Measurements from ENCODE around the gene MST1.

Gene MST1

GRCh38 chr3:49689046-49689907, at the start of gene MST1, which contains the start of gene RNF123:
Gene MST1, minus strand, starts transcription at chr3:49689474. Its CDS starts 783 bp downstream, at chr3:49688691.
Gene RNF123, plus strand, starts transcription at chr3:49689557. Its CDS starts 1,609 bp downstream, at chr3:49691166.
- no peak for DNase-seq

GRCh38 chr3:49738067-49738713, 48.9 kb upstream of the MST1 start:
- no peak for DNase-seq

GRCh38 chr3:49734752-49735151, 45.5 kb upstream of the MST1 start:
- DNase-seq, result no peak

GRCh38 chr3:49733551-49733950, 44.3 kb upstream of the MST1 start:
- DNase-seq, result no peak

GRCh38 chr3:49732597-49732996, 43.3 kb upstream of the MST1 start:
- DNase-seq, result no peak

GRCh38 chr3:49729966-49730609, 40.8 kb upstream of the MST1 start:
- no peak for DNase-seq

GRCh38 chr3:49727924-49728361, 38.7 kb upstream of the MST1 start:
- no peak for DNase-seq

- DNase-seq, result no peak
Observed at GRCh38 chr3:49727154-49727923, 38.1 kb upstream of the MST1 start.

- no peak for DNase-seq
Observed at GRCh38 chr3:49725906-49726681, 36.8 kb upstream of the MST1 start.

GRCh38 chr3:49724586-49724985, 35.3 kb upstream of the MST1 start:
- DNase-seq, result peak; percentile 37

GRCh38 chr3:49723628-49724551, 34.6 kb upstream of the MST1 start, which contains the start of gene GMPPB:
Gene GMPPB, minus strand, starts transcription at chr3:49723951. Its CDS starts 225 bp downstream, at chr3:49723726.
- peak; percentile 97 for DNase-seq

GRCh38 chr3:49723296-49723627, 34.0 kb upstream of the MST1 start:
- DNase-seq, result peak; percentile 56

GRCh38 chr3:49722896-49723295, 33.6 kb upstream of the MST1 start:
- no peak for DNase-seq

GRCh38 chr3:49721896-49722781, 32.9 kb upstream of the MST1 start:
- no peak for DNase-seq

GRCh38 chr3:49721596-49721895, 32.3 kb upstream of the MST1 start:
- no peak for DNase-seq

GRCh38 chr3:49720855-49721595, 31.8 kb upstream of the MST1 start:
- no peak for DNase-seq

- peak; percentile 97 for DNase-seq
Observed at GRCh38 chr3:49719214-49719884, 30.1 kb upstream of the MST1 start, which contains the start of gene AMIGO3. Gene AMIGO3, minus strand, starts transcription at chr3:49719684. Its CDS starts 219 bp downstream, at chr3:49719465.

GRCh38 chr3:49718858-49719213, 29.6 kb upstream of the MST1 start:
- DNase-seq, result peak; percentile 52

Data from NCI-H82 (cell line).